Measurements from ENCODE around the gene GPATCH2. TPM values are rescaled to one million over a fixed set of nuclear protein-coding genes. Genes with fewer than 3 reads are reported as not detected.
A peak's percentile ranks its signal among the peaks of the same experiment; 100 is the strongest.

The GPATCH2 gene
- total and polyA plus RNA-seq, 10 of the 15 experiments (the other 5 are each of a cell fraction or from before 2014, with no cell fraction given) = 3.2 to 12.2 (median 5.4) TPM

DNA sequence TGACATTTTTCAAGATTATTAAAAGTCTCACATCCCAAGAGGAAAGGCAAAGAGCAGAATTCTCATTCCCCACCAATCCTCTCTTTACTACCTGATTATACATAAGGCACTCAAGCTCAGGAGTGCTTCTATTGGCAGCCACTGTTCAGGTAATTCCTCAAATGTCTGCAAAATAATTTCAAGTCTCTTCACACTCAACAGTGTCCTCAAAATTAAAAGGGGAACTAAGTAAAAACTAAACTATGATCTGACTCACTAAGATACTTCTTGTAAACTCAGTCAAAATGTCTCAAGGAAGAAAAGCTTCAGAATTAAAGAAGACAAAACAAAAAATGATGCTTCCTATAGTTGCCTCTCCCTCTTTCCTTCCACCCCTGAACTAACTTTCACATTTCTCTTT is 135.6 kb downstream of the GPATCH2 start (continued):
- TF ChIP-seq, protein P1, sequence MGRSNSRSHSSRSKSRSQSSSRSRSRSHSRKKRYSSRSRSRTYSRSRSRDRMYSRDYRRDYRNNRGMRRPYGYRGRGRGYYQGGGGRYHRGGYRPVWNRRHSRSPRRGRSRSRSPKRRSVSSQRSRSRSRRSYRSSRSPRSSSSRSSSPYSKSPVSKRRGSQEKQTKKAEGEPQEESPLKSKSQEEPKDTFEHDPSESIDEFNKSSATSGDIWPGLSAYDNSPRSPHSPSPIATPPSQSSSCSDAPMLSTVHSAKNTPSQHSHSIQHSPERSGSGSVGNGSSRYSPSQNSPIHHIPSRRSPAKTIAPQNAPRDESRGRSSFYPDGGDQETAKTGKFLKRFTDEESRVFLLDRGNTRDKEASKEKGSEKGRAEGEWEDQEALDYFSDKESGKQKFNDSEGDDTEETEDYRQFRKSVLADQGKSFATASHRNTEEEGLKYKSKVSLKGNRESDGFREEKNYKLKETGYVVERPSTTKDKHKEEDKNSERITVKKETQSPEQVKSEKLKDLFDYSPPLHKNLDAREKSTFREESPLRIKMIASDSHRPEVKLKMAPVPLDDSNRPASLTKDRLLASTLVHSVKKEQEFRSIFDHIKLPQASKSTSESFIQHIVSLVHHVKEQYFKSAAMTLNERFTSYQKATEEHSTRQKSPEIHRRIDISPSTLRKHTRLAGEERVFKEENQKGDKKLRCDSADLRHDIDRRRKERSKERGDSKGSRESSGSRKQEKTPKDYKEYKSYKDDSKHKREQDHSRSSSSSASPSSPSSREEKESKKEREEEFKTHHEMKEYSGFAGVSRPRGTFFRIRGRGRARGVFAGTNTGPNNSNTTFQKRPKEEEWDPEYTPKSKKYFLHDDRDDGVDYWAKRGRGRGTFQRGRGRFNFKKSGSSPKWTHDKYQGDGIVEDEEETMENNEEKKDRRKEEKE (IDR thresholded peaks at IDR 0.05) = no peak
- TF ChIP-seq NR2C1 (IDR thresholded peaks at IDR 0.05) (no peak), SUPT20H (IDR thresholded peaks at IDR 0.05; ENCODE audit: borderline replicate concordance, control insufficient read depth, low read depth, low read length) (no peak), NFYB (IDR thresholded peaks at IDR 0.05; ENCODE audit: insufficient read depth, low read depth, low read length) (no peak), FOS (IDR thresholded peaks at IDR 0.05; ENCODE audit: borderline replicate concordance, extremely low read depth, insufficient read length) (no peak), SPI1 (IDR thresholded peaks at IDR 0.05; ENCODE audit: borderline replicate concordance, insufficient read depth, low read depth, low read length) (0 out of 2 replicates have a peak, but pooled peaks have one; percentile 18), CREB1 (IDR thresholded peaks at IDR 0.05; ENCODE audit: low read depth) (no peak), SMAD1 (IDR thresholded peaks at IDR 0.05; ENCODE audit: low read depth, partially characterized antibody) (no peak), BACH1 (IDR thresholded peaks at IDR 0.05; ENCODE audit: borderline replicate concordance) (no peak), LARP7 (IDR thresholded peaks at IDR 0.05) (no peak), ESRRA (IDR thresholded peaks at IDR 0.05; ENCODE audit: low read length) (no peak), HDAC6 (IDR thresholded peaks at IDR 0.05; ENCODE audit: unreplicated experiment) (no peak), STAT1 (conservative IDR thresholded peaks at IDR 0.05) (no peak), MYB (IDR thresholded peaks at IDR 0.05; ENCODE audit: borderline replicate concordance, low read depth, low read length) (no peak), TARDBP (IDR thresholded peaks at IDR 0.05; ENCODE audit: borderline replicate concordance) (no peak), MEF2B (IDR thresholded peaks at IDR 0.05; ENCODE audit: partially characterized antibody, poor library complexity, severe bottlenecking) (no peak), SRF (IDR thresholded peaks at IDR 0.05; ENCODE audit: low read depth in 2 of 2, low read length in 2 of 2) (no peak), DPF2 (IDR thresholded peaks at IDR 0.05) (peak; percentile 73), BMI1 (IDR thresholded peaks at IDR 0.05; ENCODE audit: borderline replicate concordance) (no peak), RELA (IDR thresholded peaks at IDR 0.05; ENCODE audit: borderline replicate concordance, partially characterized antibody) (no peak), NBN (IDR thresholded peaks at IDR 0.05) (no peak), ZNF384 (IDR thresholded peaks at IDR 0.05; ENCODE audit: borderline replicate concordance, low read depth, low read length) (no peak), RBBP5 (conservative IDR thresholded peaks at IDR 0.05) (no peak), SMC3 (IDR thresholded peaks at IDR 0.05; ENCODE audit: borderline replicate concordance, low read length) (no peak), SMARCA5 (IDR thresholded peaks at IDR 0.05) (no peak), MYC (IDR thresholded peaks at IDR 0.05; ENCODE audit: insufficient read depth, insufficient read length, insufficient replicate concordance, low read length, severe bottlenecking) (no peak), ZNF217 (IDR thresholded peaks at IDR 0.05) (peak; percentile 98), POLR2AphosphoS5 (IDR thresholded peaks at IDR 0.05; ENCODE audit: low read length) (no peak), ASH2L (IDR thresholded peaks at IDR 0.05; ENCODE audit: borderline replicate concordance, low read depth) (no peak)
- TF ChIP-seq, protein P2, sequence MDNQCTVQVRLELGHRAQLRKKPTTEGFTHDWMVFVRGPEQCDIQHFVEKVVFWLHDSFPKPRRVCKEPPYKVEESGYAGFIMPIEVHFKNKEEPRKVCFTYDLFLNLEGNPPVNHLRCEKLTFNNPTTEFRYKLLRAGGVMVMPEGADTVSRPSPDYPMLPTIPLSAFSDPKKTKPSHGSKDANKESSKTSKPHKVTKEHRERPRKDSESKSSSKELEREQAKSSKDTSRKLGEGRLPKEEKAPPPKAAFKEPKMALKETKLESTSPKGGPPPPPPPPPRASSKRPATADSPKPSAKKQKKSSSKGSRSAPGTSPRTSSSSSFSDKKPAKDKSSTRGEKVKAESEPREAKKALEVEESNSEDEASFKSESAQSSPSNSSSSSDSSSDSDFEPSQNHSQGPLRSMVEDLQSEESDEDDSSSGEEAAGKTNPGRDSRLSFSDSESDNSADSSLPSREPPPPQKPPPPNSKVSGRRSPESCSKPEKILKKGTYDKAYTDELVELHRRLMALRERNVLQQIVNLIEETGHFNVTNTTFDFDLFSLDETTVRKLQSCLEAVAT (IDR thresholded peaks at IDR 0.05) = no peak

Measured in GM12878 (cell line).